Measurements from ENCODE around the gene NANOG.
"Not testable (repeated sequence)": the region's sequence is repeated elsewhere in the genome, so short reads cannot be mapped to it uniquely, and the experiment has no call there.

NANOG gene

GRCh38 chr12:7829737-7830136, 40.5 kb downstream of the NANOG start:
- H3K4me3 ChIP-seq (ENCODE audit: low read length); H3K27ac ChIP-seq (ENCODE audit: low read depth, low read length); H3K27me3 ChIP-seq (ENCODE audit: control insufficient read depth, insufficient read depth, low read length); H3K4me1 ChIP-seq (ENCODE audit: control insufficient read depth, insufficient read depth, low read length); H3K36me3 ChIP-seq (ENCODE audit: control insufficient read depth, insufficient read depth, low read length); H3K9ac ChIP-seq (ENCODE audit: low read length): not testable (repeated sequence)

DNA sequence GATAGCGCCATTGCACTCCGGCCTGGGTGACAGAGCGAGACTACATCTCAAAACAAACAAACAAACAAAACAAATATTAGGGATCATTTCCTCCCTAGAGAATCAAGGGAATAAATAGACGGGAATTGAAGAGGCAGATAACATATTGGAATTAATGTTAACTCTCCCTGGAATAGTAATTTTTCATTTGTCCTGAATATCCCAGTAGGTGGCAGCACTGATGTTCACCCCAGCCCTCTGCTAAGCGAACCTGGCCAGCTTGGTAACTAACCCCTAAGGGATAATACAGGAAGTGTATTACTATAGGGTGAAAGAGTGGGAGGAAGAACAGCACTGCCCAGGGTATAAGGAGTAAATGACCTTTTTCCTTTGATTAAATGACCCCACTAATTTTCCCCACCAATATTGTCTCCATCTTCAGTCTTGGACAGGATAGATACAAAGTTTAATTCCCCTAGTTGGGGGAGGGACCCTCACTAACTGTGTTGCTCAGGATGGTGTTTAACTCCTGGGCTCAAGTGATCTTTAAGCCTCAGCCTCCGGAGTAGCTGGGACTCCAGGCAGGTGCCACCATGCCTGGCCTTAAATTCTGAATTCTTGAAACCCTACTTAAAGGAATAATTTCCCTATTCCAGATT, 43.0 kb downstream of the NANOG start:
- H3K4me1 ChIP-seq (ENCODE audit: control insufficient read depth, insufficient read depth, low read length) = no peaks in the 10 kb centered on the region
- no peaks in the 10 kb centered on the region for H3K27me3 ChIP-seq (ENCODE audit: control insufficient read depth, insufficient read depth, low read length)
- no peak overlapping the region for H3K27ac ChIP-seq (ENCODE audit: low read depth, low read length)
- H3K36me3 ChIP-seq (ENCODE audit: control insufficient read depth, insufficient read depth, low read length) = no peaks in the 10 kb centered on the region
- no peak overlapping the region for H3K9ac ChIP-seq (ENCODE audit: low read length)
- H3K4me3 ChIP-seq (ENCODE audit: low read length) = no peak overlapping the region

DNA sequence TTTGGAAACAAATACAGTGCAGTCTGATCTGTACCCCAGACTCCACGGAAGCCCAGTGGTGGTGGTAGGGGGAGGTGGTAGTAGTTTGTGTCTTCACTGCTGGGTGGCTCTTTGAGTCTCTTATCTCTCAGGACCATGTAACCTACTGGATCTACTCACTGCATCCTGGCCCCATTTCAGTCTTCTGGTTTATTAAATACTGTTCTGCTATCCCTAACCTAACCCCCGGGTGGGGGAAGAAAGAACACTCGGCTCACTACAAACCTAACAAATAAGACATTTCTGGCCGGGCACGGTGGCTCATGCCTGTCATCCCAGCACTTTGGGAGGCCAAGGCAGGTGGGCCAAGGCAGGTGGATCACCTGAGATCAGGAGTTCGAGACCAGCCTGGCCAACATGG, 44.0 kb downstream of the NANOG start:
- not testable (repeated sequence) for H3K4me1 ChIP-seq (ENCODE audit: control insufficient read depth, insufficient read depth, low read length); H3K9ac ChIP-seq (ENCODE audit: low read length); H3K27me3 ChIP-seq (ENCODE audit: control insufficient read depth, insufficient read depth, low read length); H3K4me3 ChIP-seq (ENCODE audit: low read length); H3K36me3 ChIP-seq (ENCODE audit: control insufficient read depth, insufficient read depth, low read length); H3K27ac ChIP-seq (ENCODE audit: low read depth, low read length)

GRCh38 chr12:7833831-7834230, 44.6 kb downstream of the NANOG start:
- Histone ChIP-seq H3K27ac (ENCODE audit: low read depth, low read length) (no peak overlapping the region), H3K4me1 (ENCODE audit: control insufficient read depth, insufficient read depth, low read length) (no peaks in the 10 kb centered on the region), H3K9ac (ENCODE audit: low read length) (no peak overlapping the region), H3K36me3 (ENCODE audit: control insufficient read depth, insufficient read depth, low read length) (no peaks in the 10 kb centered on the region), H3K27me3 (ENCODE audit: control insufficient read depth, insufficient read depth, low read length) (no peaks in the 10 kb centered on the region), H3K4me3 (ENCODE audit: low read length) (no peak overlapping the region)

DNA sequence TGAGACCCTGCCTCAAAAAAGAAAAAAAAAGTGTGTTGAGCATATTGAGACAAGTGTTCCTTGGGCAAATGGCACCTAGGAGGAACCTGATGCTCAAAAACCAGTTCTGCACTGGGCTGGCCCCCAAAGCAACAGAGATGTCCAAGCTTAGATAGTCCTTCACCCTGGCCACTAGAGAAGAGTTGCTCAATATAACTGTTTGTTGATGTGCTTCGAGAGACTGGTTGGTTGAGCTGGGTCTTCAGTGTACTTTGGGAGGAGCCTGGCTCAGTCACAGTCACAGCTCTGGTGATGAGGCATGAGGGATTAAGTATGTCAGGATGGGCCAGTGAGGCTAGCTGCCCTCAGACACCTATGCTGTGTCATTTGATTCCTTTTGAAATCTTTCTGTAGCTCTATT, 45.5 kb downstream of the NANOG start:
- Histone ChIP-seq H3K36me3 (ENCODE audit: control insufficient read depth, insufficient read depth, low read length) (no peaks in the 10 kb centered on the region), H3K27ac (ENCODE audit: low read depth, low read length) (no peak overlapping the region)

GRCh38 chr12:7835116-7835515, 45.9 kb downstream of the NANOG start:
- no peaks in the 10 kb centered on the region for H3K4me1 ChIP-seq (ENCODE audit: control insufficient read depth, insufficient read depth, low read length)
- H3K27me3 ChIP-seq (ENCODE audit: control insufficient read depth, insufficient read depth, low read length) = no peaks in the 10 kb centered on the region
- H3K9ac ChIP-seq (ENCODE audit: low read length) = no peak overlapping the region
- no peak overlapping the region for H3K27ac ChIP-seq (ENCODE audit: low read depth, low read length)
- no peak overlapping the region for H3K4me3 ChIP-seq (ENCODE audit: low read length)
- no peaks in the 10 kb centered on the region for H3K36me3 ChIP-seq (ENCODE audit: control insufficient read depth, insufficient read depth, low read length)

More for the DNA sequence above, 45.5 kb downstream of the NANOG start:
- no peaks in the 10 kb centered on the region for H3K4me1 ChIP-seq (ENCODE audit: control insufficient read depth, insufficient read depth, low read length)
- H3K4me3 ChIP-seq (ENCODE audit: low read length) = no peak overlapping the region
- H3K27me3 ChIP-seq (ENCODE audit: control insufficient read depth, insufficient read depth, low read length) = no peaks in the 10 kb centered on the region
- H3K9ac ChIP-seq (ENCODE audit: low read length) = no peak overlapping the region

- Histone ChIP-seq H3K36me3 (ENCODE audit: control insufficient read depth, insufficient read depth, low read length) (no peaks in the 10 kb centered on the region), H3K9ac (ENCODE audit: low read length) (no peak overlapping the region), H3K4me3 (ENCODE audit: low read length) (no peak overlapping the region), H3K4me1 (ENCODE audit: control insufficient read depth, insufficient read depth, low read length) (no peaks in the 10 kb centered on the region), H3K27ac (ENCODE audit: low read depth, low read length) (no peak overlapping the region), H3K27me3 (ENCODE audit: control insufficient read depth, insufficient read depth, low read length) (no peaks in the 10 kb centered on the region)
Observed at GRCh38 chr12:7835766-7836165, 46.6 kb downstream of the NANOG start.

GRCh38 chr12:7837366-7837765, 48.2 kb downstream of the NANOG start:
- Histone ChIP-seq H3K9ac (ENCODE audit: low read length) (no peak overlapping the region), H3K27ac (ENCODE audit: low read depth, low read length) (no peak overlapping the region), H3K27me3 (ENCODE audit: control insufficient read depth, insufficient read depth, low read length) (no peaks in the 10 kb centered on the region), H3K4me3 (ENCODE audit: low read length) (no peak overlapping the region), H3K36me3 (ENCODE audit: control insufficient read depth, insufficient read depth, low read length) (no peaks in the 10 kb centered on the region), H3K4me1 (ENCODE audit: control insufficient read depth, insufficient read depth, low read length) (no peaks in the 10 kb centered on the region)

- H3K4me1 ChIP-seq (ENCODE audit: control insufficient read depth, insufficient read depth, low read length); H3K4me3 ChIP-seq (ENCODE audit: low read length); H3K27ac ChIP-seq (ENCODE audit: low read depth, low read length); H3K27me3 ChIP-seq (ENCODE audit: control insufficient read depth, insufficient read depth, low read length); H3K36me3 ChIP-seq (ENCODE audit: control insufficient read depth, insufficient read depth, low read length); H3K9ac ChIP-seq (ENCODE audit: low read length): not testable (repeated sequence)
Observed at GRCh38 chr12:7839226-7839625, 50.0 kb downstream of the NANOG start.

GRCh38 chr12:7839848-7840247, 50.6 kb downstream of the NANOG start:
- H3K9ac ChIP-seq (ENCODE audit: low read length); H3K4me3 ChIP-seq (ENCODE audit: low read length); H3K27ac ChIP-seq (ENCODE audit: low read depth, low read length); H3K4me1 ChIP-seq (ENCODE audit: control insufficient read depth, insufficient read depth, low read length); H3K27me3 ChIP-seq (ENCODE audit: control insufficient read depth, insufficient read depth, low read length); H3K36me3 ChIP-seq (ENCODE audit: control insufficient read depth, insufficient read depth, low read length): not testable (repeated sequence)

GRCh38 chr12:7842444-7842843, 53.2 kb downstream of the NANOG start:
- not testable (repeated sequence) for H3K4me3 ChIP-seq (ENCODE audit: low read length); H3K27ac ChIP-seq (ENCODE audit: low read depth, low read length); H3K4me1 ChIP-seq (ENCODE audit: control insufficient read depth, insufficient read depth, low read length); H3K36me3 ChIP-seq (ENCODE audit: control insufficient read depth, insufficient read depth, low read length); H3K9ac ChIP-seq (ENCODE audit: low read length); H3K27me3 ChIP-seq (ENCODE audit: control insufficient read depth, insufficient read depth, low read length)

DNA sequence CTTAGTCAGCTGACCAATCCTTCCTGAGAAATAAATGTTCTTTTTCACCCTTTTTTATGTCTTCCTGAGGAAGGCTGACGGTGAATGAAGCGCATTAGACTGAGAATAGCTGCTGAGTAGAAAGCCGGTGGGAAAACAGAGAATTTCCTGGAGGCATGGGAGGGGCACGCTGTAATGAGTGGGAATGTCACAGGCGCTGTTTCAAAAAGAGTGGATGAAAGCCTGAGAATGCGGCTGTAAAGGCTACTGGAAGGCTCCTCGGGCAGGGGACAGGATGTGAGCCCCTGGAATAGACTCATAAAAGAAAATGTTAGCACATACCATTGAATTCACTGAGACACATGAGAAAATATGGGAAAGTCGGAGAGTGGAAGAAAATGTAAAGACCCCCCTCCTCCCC, 53.9 kb downstream of the NANOG start:
- H3K9ac ChIP-seq (ENCODE audit: low read length); H3K36me3 ChIP-seq (ENCODE audit: control insufficient read depth, insufficient read depth, low read length); H3K4me1 ChIP-seq (ENCODE audit: control insufficient read depth, insufficient read depth, low read length); H3K27ac ChIP-seq (ENCODE audit: low read depth, low read length); H3K27me3 ChIP-seq (ENCODE audit: control insufficient read depth, insufficient read depth, low read length); H3K4me3 ChIP-seq (ENCODE audit: low read length): not testable (repeated sequence)

GRCh38 chr12:7843583-7843982, 54.4 kb downstream of the NANOG start:
- H3K36me3 ChIP-seq (ENCODE audit: control insufficient read depth, insufficient read depth, low read length); H3K27ac ChIP-seq (ENCODE audit: low read depth, low read length); H3K4me1 ChIP-seq (ENCODE audit: control insufficient read depth, insufficient read depth, low read length): not testable (repeated sequence)

More at GRCh38 chr12:7843583-7843982, 54.4 kb downstream of the NANOG start:
- not testable (repeated sequence) for H3K27me3 ChIP-seq (ENCODE audit: control insufficient read depth, insufficient read depth, low read length); H3K9ac ChIP-seq (ENCODE audit: low read length); H3K4me3 ChIP-seq (ENCODE audit: low read length)
